SU-DHL-6 (cell line): ENCODE results near the gene CATSPERB.

Experiments used
- H2AFZ ChIP-seq: fragments of 200-600 bp; sonication (generic); 2 replicates; pipeline ENCODE4 v1.6.1; 2014; ENCODE audit warnings: low read depth, mild to moderate bottlenecking, moderate library complexity, mixed read lengths, antibody characterized with exemption, low read length; ENCODE audit not compliant: severe bottlenecking
- H3F3A ChIP-seq: fragments of 200-600 bp; shearing (Covaris generic); 2 replicates; pipeline ENCODE4 v1.6.0; 2016; ENCODE audit warnings: antibody characterized with exemption, mild to moderate bottlenecking; ENCODE audit not compliant: insufficient read depth
- H3K27ac ChIP-seq: fragments of 200-600 bp; sonication (generic); 2 replicates; pipeline ENCODE4 v1.5.1; 2016; ENCODE audit warnings: low read depth, mild to moderate bottlenecking, low read length, moderate library complexity, mixed read lengths
- H3K27me3 ChIP-seq: fragments of 200-600 bp; sonication (generic), shearing (Covaris generic); 2 replicates; pipeline ENCODE4 v1.6.0; 2014; ENCODE audit warnings: mild to moderate bottlenecking, low read length
- H3K36me3 ChIP-seq: fragments of 200-600 bp; sonication (generic); 2 replicates; pipeline ENCODE4 v1.6.1; 2014; ENCODE audit warnings: mild to moderate bottlenecking, low read length, mixed read lengths
- H3K4me2 ChIP-seq: fragments of 300-600, 200-600 bp; shearing (Covaris generic), sonication (generic); 2 replicates; pipeline ENCODE4 v1.6.0; 2014; ENCODE audit warnings: low read length, low read depth, mild to moderate bottlenecking; ENCODE audit not compliant: poor library complexity, severe bottlenecking
- H3K4me3 ChIP-seq: fragments of 200-600 bp; sonication (generic); 2 replicates; pipeline ENCODE4 v1.5.1; 2014; ENCODE audit warnings: antibody characterized with exemption, low read length, mild to moderate bottlenecking, mixed read lengths; ENCODE audit not compliant: insufficient read depth, poor library complexity, severe bottlenecking
- H3K79me2 ChIP-seq: fragments of 200-600 bp; sonication (generic); 2 replicates; pipeline ENCODE4 v1.6.1; 2014; ENCODE audit warnings: mild to moderate bottlenecking, low read length, moderate library complexity; ENCODE audit not compliant: insufficient read depth
- H3K9ac ChIP-seq: fragments of 200-600 bp; sonication (generic); 2 replicates; pipeline ENCODE4 v1.7.0; 2014; ENCODE audit warnings: mild to moderate bottlenecking, low read length
- H3K9me2 ChIP-seq: fragments of 200-600 bp; sonication (generic); replicated peaks from 2 replicates; pipeline ENCODE4 v1.6.1; 2014; ENCODE audit warnings: low read length; ENCODE audit not compliant: insufficient read depth
- H3K9me3 ChIP-seq: fragments of 200-600 bp; sonication (generic); 2 replicates; pipeline ENCODE4 v1.6.1; 2014; ENCODE audit warnings: low read length, mixed read lengths; ENCODE audit not compliant: insufficient read depth
- H4K20me1 ChIP-seq: fragments of 200-600 bp; sonication (generic); 2 replicates; pipeline ENCODE4 v1.6.1; 2014; ENCODE audit warnings: low read depth, mild to moderate bottlenecking, antibody characterized with exemption, low read length, moderate library complexity, mixed read lengths
- CTCF ChIP-seq: fragments of 200-600 bp; sonication (generic); IDR thresholded peaks from one replicate; pipeline ENCODE4 v1.5.1; 2017; ENCODE audit warnings: antibody characterized with exemption, mild to moderate bottlenecking, low read length, moderate library complexity; ENCODE audit not compliant: insufficient read depth, poor library complexity, severe bottlenecking
- EZH2phosphoT487 ChIP-seq: fragments of 200-600 bp; sonication (generic), shearing (Covaris generic); conservative IDR thresholded peaks from 2 replicates; pipeline ENCODE4 v1.6.1; 2018; ENCODE audit warnings: mild to moderate bottlenecking, antibody characterized with exemption, low read length, moderate library complexity, mixed read lengths

The CATSPERB gene

GRCh38 chr14:91624757-91625156 lies 107.1 kb downstream of the CATSPERB start:
- H3K9me2 ChIP-seq = no peaks in the 10 kb centered on the region
- no peak overlapping the region for H2AFZ ChIP-seq
- H3K36me3 ChIP-seq = no peaks in the 10 kb centered on the region
- H3K27me3 ChIP-seq = no peaks in the 10 kb centered on the region
- no peaks in the 10 kb centered on the region for H3F3A ChIP-seq
- no peak overlapping the region for H3K4me2 ChIP-seq
- H3K9me3 ChIP-seq = no peaks in the 10 kb centered on the region
- no peak for TF ChIP-seq CTCF
- no peak for TF ChIP-seq EZH2phosphoT487
- no peaks in the 10 kb centered on the region for H3K79me2 ChIP-seq
- H3K4me3 ChIP-seq = no peak overlapping the region
- no peak overlapping the region for H3K27ac ChIP-seq
- H3K9ac ChIP-seq = no peak overlapping the region
- no peaks in the 10 kb centered on the region for H4K20me1 ChIP-seq

GRCh38 chr14:91614187-91614586 lies 117.7 kb downstream of the CATSPERB start:
- Histone ChIP-seq H3K27ac (no peak overlapping the region), H3K36me3 (no peaks in the 10 kb centered on the region), H3K9me3 (no peaks in the 10 kb centered on the region), H4K20me1 (no peaks in the 10 kb centered on the region), H3K27me3 (no peaks in the 10 kb centered on the region), H3K4me2 (no peak overlapping the region), H3K9ac (no peak overlapping the region), H3K9me2 (no peaks in the 10 kb centered on the region), H3F3A (no peaks in the 10 kb centered on the region), H2AFZ (no peak overlapping the region), H3K79me2 (no peaks in the 10 kb centered on the region), H3K4me3 (no peak overlapping the region)
- TF ChIP-seq EZH2phosphoT487 (no peak), CTCF (no peak)

- no peak overlapping the region for H3K27ac ChIP-seq
- H3K36me3 ChIP-seq = no peaks in the 10 kb centered on the region
- H3K9me2 ChIP-seq = no peaks in the 10 kb centered on the region
- no peak overlapping the region for H3K4me3 ChIP-seq
- TF ChIP-seq EZH2phosphoT487 (no peak), CTCF (no peak)
- H3K79me2 ChIP-seq = no peaks in the 10 kb centered on the region
- no peaks in the 10 kb centered on the region for H3K27me3 ChIP-seq
- H2AFZ ChIP-seq = no peak overlapping the region
- H3K9ac ChIP-seq = no peak overlapping the region
- no peak overlapping the region for H3K4me2 ChIP-seq
- no peaks in the 10 kb centered on the region for H3F3A ChIP-seq
- no peaks in the 10 kb centered on the region for H4K20me1 ChIP-seq
- H3K9me3 ChIP-seq = no peaks in the 10 kb centered on the region
Measured at GRCh38 chr14:91613459-91614112, 118.3 kb downstream of the CATSPERB start.
